NCI-H1694 treated with DMSO at 0.1 percent for 48 hours (cell line): ENCODE results near the gene MVB12B.

Source experiments
- DNase-seq: peaks from one replicate; lab custom pipeline; 2025; lab: John Stamatoyannopoulos, UW

MVB12B gene

GRCh38 chr9:126303488-126303887 lies 23.1 kb upstream of the MVB12B start:
- no peak for DNase-seq

GRCh38 chr9:126304207-126304970 lies 22.2 kb upstream of the MVB12B start:
- DNase-seq: no peak

GRCh38 chr9:126304971-126305320 lies 21.7 kb upstream of the MVB12B start:
- DNase-seq: no peak

- no peak for DNase-seq
Measured at GRCh38 chr9:126306071-126306647, 20.5 kb upstream of the MVB12B start.

GRCh38 chr9:126307322-126308061 lies 19.1 kb upstream of the MVB12B start:
- DNase-seq: peak; percentile 53

- no peak for DNase-seq
Measured at GRCh38 chr9:126309427-126310189, 17.0 kb upstream of the MVB12B start.

GRCh38 chr9:126312584-126313551 lies 13.8 kb upstream of the MVB12B start:
- DNase-seq: no peak

- no peak for DNase-seq
Measured at GRCh38 chr9:126316085-126316655, 10.5 kb upstream of the MVB12B start.

GRCh38 chr9:126317513-126317912 lies 9.1 kb upstream of the MVB12B start:
- DNase-seq: no peak

GRCh38 chr9:126318858-126319257 lies 7.8 kb upstream of the MVB12B start:
- DNase-seq: no peak

- DNase-seq: no peak
Measured at GRCh38 chr9:126319671-126320070, 7.0 kb upstream of the MVB12B start.

GRCh38 chr9:126320158-126320922 lies 6.3 kb upstream of the MVB12B start:
- DNase-seq: no peak

- no peak for DNase-seq
Measured at GRCh38 chr9:126321742-126322141, 4.9 kb upstream of the MVB12B start.

- no peak for DNase-seq
Measured at GRCh38 chr9:126325821-126326220, 808 bp upstream of the MVB12B start.

GRCh38 chr9:126327006-126327713 lies 531 bp downstream of the MVB12B start:
- no peak for DNase-seq

GRCh38 chr9:126327714-126328185 lies 1.1 kb downstream of the MVB12B start:
- DNase-seq: no peak

- DNase-seq: no peak
Measured at GRCh38 chr9:126328407-126328806, 1.8 kb downstream of the MVB12B start.

GRCh38 chr9:126329476-126330275 lies 3.0 kb downstream of the MVB12B start:
- DNase-seq: no peak
